ENCODE measurements around the gene TBC1D5.

DNA sequence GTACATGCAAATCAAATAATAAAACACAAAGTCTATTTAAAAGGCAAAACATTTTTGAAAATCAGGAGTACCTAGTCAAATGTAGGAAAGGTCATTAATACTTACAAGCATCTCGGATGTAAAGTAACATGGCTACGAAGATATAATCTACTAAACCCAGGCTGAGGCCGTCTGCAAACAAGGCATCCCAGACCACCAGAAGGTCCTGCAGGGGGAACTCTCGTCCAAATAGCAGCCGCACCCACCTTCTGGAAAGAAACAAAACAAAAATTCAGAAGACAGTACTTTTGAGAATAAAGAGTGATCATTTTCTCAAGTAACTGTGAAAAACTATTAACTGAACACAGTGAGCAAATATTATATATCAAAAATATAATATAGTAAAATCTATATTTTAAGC is 434.5 kb downstream of the TBC1D5 start:
- TF ChIP-seq, protein P1, sequence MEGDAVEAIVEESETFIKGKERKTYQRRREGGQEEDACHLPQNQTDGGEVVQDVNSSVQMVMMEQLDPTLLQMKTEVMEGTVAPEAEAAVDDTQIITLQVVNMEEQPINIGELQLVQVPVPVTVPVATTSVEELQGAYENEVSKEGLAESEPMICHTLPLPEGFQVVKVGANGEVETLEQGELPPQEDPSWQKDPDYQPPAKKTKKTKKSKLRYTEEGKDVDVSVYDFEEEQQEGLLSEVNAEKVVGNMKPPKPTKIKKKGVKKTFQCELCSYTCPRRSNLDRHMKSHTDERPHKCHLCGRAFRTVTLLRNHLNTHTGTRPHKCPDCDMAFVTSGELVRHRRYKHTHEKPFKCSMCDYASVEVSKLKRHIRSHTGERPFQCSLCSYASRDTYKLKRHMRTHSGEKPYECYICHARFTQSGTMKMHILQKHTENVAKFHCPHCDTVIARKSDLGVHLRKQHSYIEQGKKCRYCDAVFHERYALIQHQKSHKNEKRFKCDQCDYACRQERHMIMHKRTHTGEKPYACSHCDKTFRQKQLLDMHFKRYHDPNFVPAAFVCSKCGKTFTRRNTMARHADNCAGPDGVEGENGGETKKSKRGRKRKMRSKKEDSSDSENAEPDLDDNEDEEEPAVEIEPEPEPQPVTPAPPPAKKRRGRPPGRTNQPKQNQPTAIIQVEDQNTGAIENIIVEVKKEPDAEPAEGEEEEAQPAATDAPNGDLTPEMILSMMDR (IDR thresholded peaks at IDR 0.05; ENCODE audit: low read depth, low read length) = no peak
- TF ChIP-seq MYC (IDR thresholded peaks at IDR 0.05; ENCODE audit: low read depth, low read length) = no peak
- TF ChIP-seq POLR2A (IDR thresholded peaks at IDR 0.05; ENCODE audit: extremely low read depth, insufficient read length) = no peak
- TF ChIP-seq, protein P2, sequence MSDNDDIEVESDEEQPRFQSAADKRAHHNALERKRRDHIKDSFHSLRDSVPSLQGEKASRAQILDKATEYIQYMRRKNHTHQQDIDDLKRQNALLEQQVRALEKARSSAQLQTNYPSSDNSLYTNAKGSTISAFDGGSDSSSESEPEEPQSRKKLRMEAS (IDR thresholded peaks at IDR 0.05; ENCODE audit: low read depth, low read length) = no peak

All from NB4 (cell line).